SKM-1 (cell line): ENCODE measurements around the gene ELL.

Experiments used
- DNase-seq: peaks from one replicate; lab custom pipeline; 2025; ENCODE audit not compliant: unreplicated experiment; lab: John Stamatoyannopoulos, UW

The ELL gene

GRCh38 chr19:18473003-18473705, 48.7 kb downstream of the ELL start:
- no peak for DNase-seq

GRCh38 chr19:18470787-18471186, 51.1 kb downstream of the ELL start:
- no peak for DNase-seq

- DNase-seq = peak; percentile 27
These were observed 52.6 kb downstream of the ELL start for GRCh38 chr19:18469069-18469846.

- DNase-seq = no peak
These were observed 53.4 kb downstream of the ELL start for GRCh38 chr19:18468517-18468916.

- no peak for DNase-seq
These were observed 53.9 kb downstream of the ELL start for GRCh38 chr19:18467978-18468377.

- no peak for DNase-seq
These were observed 55.5 kb downstream of the ELL start for GRCh38 chr19:18466354-18466753.

GRCh38 chr19:18465964-18466339, 55.9 kb downstream of the ELL start:
- no peak for DNase-seq

GRCh38 chr19:18465214-18465963, 56.5 kb downstream of the ELL start:
- DNase-seq = no peak

- DNase-seq = no peak
These were observed 57.2 kb downstream of the ELL start for GRCh38 chr19:18464646-18465045.

GRCh38 chr19:18461471-18461870, 60.4 kb downstream of the ELL start:
- DNase-seq = no peak

GRCh38 chr19:18460900-18461299, 61.0 kb downstream of the ELL start:
- no peak for DNase-seq

- no peak for DNase-seq
These were observed 64.2 kb downstream of the ELL start for GRCh38 chr19:18457483-18458331.

- DNase-seq = no peak
These were observed 64.9 kb downstream of the ELL start for GRCh38 chr19:18456974-18457373.

GRCh38 chr19:18456279-18456678, 65.6 kb downstream of the ELL start:
- no peak for DNase-seq

GRCh38 chr19:18453269-18454024, 68.4 kb downstream of the ELL start:
- DNase-seq = no peak

- DNase-seq = no peak
These were observed 69.5 kb downstream of the ELL start for GRCh38 chr19:18452386-18452785.

GRCh38 chr19:18450931-18451836, 70.7 kb downstream of the ELL start:
- DNase-seq = no peak

- no peak for DNase-seq
These were observed 71.6 kb downstream of the ELL start for GRCh38 chr19:18450021-18450930.
